Neural progenitor cell (in vitro differentiated cells): ENCODE data around the gene TNFRSF18. TPM values are rescaled to one million over a fixed set of nuclear protein-coding genes. Genes with fewer than 3 reads are reported as not detected.

Experiments
- DNase-seq: peaks from one replicate; pipeline ENCODE4 v3.0.0-alpha.2; 2016; ENCODE audit warnings: low spot score
- H2AFZ ChIP-seq: fragments of 200-600 bp; sonication (generic); replicated peaks from 2 replicates; pipeline ENCODE4 v1.6.1; 2016; ENCODE audit warnings: antibody characterized with exemption
- H3F3A ChIP-seq: fragments of 200-600 bp; sonication (generic); 2 replicates; pipeline ENCODE4 v1.6.1; 2016; ENCODE audit warnings: antibody characterized with exemption, low read depth
- H3K27ac ChIP-seq: fragments of 200-600 bp; sonication (generic); 2 replicates; pipeline ENCODE4 v1.5.1; 2016; ENCODE audit warnings: mild to moderate bottlenecking
- H3K27me3 ChIP-seq: fragments of 200-600 bp; sonication (generic); 2 replicates; pipeline ENCODE4 v1.6.1; 2016; ENCODE audit warnings: mild to moderate bottlenecking, moderate library complexity
- H3K36me3 ChIP-seq: fragments of 200-600 bp; sonication (generic); 2 replicates; pipeline ENCODE4 v1.5.1; 2016
- H3K4me1 ChIP-seq: fragments of 200-600 bp; sonication (generic); 2 replicates; pipeline ENCODE4 v1.6.1; 2016; ENCODE audit warnings: mixed run types
- H3K4me2 ChIP-seq: fragments of 200-600 bp; sonication (generic); 2 replicates; pipeline ENCODE4 v1.6.1; 2016
- H3K4me3 ChIP-seq: fragments of 200-600 bp; sonication (generic); 2 replicates; pipeline ENCODE4 v1.5.1; 2016
- H3K79me2 ChIP-seq: fragments of 200-600 bp; sonication (generic); 2 replicates; pipeline ENCODE4 v1.6.1; 2016; ENCODE audit warnings: low read depth
- H3K9ac ChIP-seq: fragments of 200-600 bp; sonication (generic); 2 replicates; pipeline ENCODE4 v1.6.1; 2016
- H3K9me3 ChIP-seq: fragments of 200-600 bp; sonication (generic); 2 replicates; pipeline ENCODE4 v1.5.1; 2016; ENCODE audit warnings: low read depth
- H4K20me1 ChIP-seq: fragments of 200-600 bp; sonication (generic); 2 replicates; pipeline ENCODE4 v1.6.1; 2016; ENCODE audit warnings: low read depth
- H3K27ac Mint-ChIP-seq: 3 replicates; pipeline ENCODE4 v1.8.0; 2021; ENCODE audit warnings: mixed read lengths
- H3K27me3 Mint-ChIP-seq: 2 replicates; pipeline ENCODE4 v1.8.0; 2022; ENCODE audit warnings: low read depth, mild to moderate bottlenecking, inconsistent platforms, moderate library complexity, mixed read lengths; ENCODE audit not compliant: insufficient read depth
- H3K36me3 Mint-ChIP-seq: 3 replicates; pipeline ENCODE4 v1.8.0; 2021; ENCODE audit warnings: mixed read lengths
- H3K4me1 Mint-ChIP-seq: 3 replicates; pipeline ENCODE4 v1.8.0; 2021; ENCODE audit warnings: mixed read lengths
- H3K4me3 Mint-ChIP-seq: 3 replicates; pipeline ENCODE4 v1.8.0; 2021; ENCODE audit warnings: mild to moderate bottlenecking, moderate library complexity, mixed read lengths
- H3K9me3 Mint-ChIP-seq: 3 replicates; pipeline ENCODE4 v1.8.0; 2020; ENCODE audit warnings: mixed read lengths
- EZH2 ChIP-seq: fragments of 200-600 bp; sonication (generic); IDR thresholded peaks from 2 replicates; pipeline ENCODE4 v1.6.1; 2017; ENCODE audit warnings: antibody characterized with exemption, mild to moderate bottlenecking, moderate library complexity
- EZH2phosphoT487 ChIP-seq: fragments of 200-600 bp; sonication (generic); IDR thresholded peaks from 2 replicates; pipeline ENCODE4 v1.6.1; 2017; ENCODE audit warnings: antibody characterized with exemption
- total RNA-seq: library from RNA; depleted of rRNA; stranded (reverse); fragments of >200 nt; gene quantifications from 2 replicates; pipeline ENCODE4 v1.2.3, GENCODE V29; 2015; ENCODE audit warnings: low replicate concordance
- TF ChIP-seq, protein P1 (sequence below): fragments of 200-600 bp; sonication (generic); IDR thresholded peaks from 2 replicates; pipeline ENCODE4 v1.5.1; 2017; ENCODE audit warnings: antibody characterized with exemption, mild to moderate bottlenecking

Gene TNFRSF18
- total RNA-seq, 1 donor from 2014 or later = not detected

DNA sequence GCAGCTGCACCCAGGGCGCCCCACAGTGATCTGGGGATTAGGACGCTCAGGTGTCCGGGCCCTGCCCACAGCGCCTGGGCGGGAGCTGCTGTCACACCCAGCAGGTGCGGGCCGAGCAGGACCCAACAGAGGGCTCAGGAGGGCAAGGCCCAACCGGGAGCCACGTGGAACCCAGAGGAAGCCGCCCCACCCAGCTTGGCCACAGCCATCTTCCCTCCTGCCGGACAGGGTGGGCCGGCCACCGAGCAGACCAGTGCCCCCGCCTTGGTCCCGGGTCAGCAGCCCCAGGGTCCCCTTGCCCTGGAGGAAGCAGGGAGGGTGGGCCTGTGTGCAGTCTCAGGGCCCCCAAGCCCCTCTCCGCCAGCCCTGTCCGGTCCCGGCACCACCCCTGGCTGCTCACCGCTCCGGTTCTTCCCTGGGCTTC lies 39.0 kb downstream of the TNFRSF18 start:
- Mint-ChIP-seq H3K4me3 (no peak overlapping the region), H3K27ac (no peak overlapping the region), H3K4me1 (peaks cover 14% of the 10 kb centered on the region), H3K9me3 (no peaks in the 10 kb centered on the region), H3K36me3 (no peaks in the 10 kb centered on the region), H3K27me3 (peaks cover 9% of the 10 kb centered on the region)
- Histone ChIP-seq H2AFZ (no peak overlapping the region), H4K20me1 (no peaks in the 10 kb centered on the region), H3K27ac (no peak overlapping the region), H3F3A (peaks cover 17% of the 10 kb centered on the region), H3K36me3 (no peaks in the 10 kb centered on the region), H3K4me3 (no peak overlapping the region), H3K79me2 (no peaks in the 10 kb centered on the region), H3K9ac (no peak overlapping the region), H3K4me2 (no peak overlapping the region), H3K4me1 (peaks cover 21% of the 10 kb centered on the region), H3K9me3 (no peaks in the 10 kb centered on the region), H3K27me3 (peaks cover 33% of the 10 kb centered on the region)
- DNase-seq = no peak
- TF ChIP-seq, protein P1, sequence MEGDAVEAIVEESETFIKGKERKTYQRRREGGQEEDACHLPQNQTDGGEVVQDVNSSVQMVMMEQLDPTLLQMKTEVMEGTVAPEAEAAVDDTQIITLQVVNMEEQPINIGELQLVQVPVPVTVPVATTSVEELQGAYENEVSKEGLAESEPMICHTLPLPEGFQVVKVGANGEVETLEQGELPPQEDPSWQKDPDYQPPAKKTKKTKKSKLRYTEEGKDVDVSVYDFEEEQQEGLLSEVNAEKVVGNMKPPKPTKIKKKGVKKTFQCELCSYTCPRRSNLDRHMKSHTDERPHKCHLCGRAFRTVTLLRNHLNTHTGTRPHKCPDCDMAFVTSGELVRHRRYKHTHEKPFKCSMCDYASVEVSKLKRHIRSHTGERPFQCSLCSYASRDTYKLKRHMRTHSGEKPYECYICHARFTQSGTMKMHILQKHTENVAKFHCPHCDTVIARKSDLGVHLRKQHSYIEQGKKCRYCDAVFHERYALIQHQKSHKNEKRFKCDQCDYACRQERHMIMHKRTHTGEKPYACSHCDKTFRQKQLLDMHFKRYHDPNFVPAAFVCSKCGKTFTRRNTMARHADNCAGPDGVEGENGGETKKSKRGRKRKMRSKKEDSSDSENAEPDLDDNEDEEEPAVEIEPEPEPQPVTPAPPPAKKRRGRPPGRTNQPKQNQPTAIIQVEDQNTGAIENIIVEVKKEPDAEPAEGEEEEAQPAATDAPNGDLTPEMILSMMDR = no peak
- no peak for TF ChIP-seq EZH2phosphoT487
- no peak for TF ChIP-seq EZH2

- Mint-ChIP-seq H3K36me3 (no peaks in the 10 kb centered on the region), H3K27me3 (peaks cover 6% of the 10 kb centered on the region), H3K4me1 (peaks cover 14% of the 10 kb centered on the region), H3K9me3 (no peaks in the 10 kb centered on the region), H3K27ac (no peak overlapping the region), H3K4me3 (no peak overlapping the region)
- no peak for DNase-seq
- no peaks in the 10 kb centered on the region for H3K79me2 ChIP-seq
- H3K9ac ChIP-seq = no peak overlapping the region
- no peak overlapping the region for H3K4me2 ChIP-seq
- TF ChIP-seq, protein P1 = no peak
- TF ChIP-seq EZH2phosphoT487 (no peak), EZH2 (no peak)
- no peak overlapping the region for H2AFZ ChIP-seq
- H3K36me3 ChIP-seq = no peaks in the 10 kb centered on the region
- H3K27me3 ChIP-seq = peaks cover 38% of the 10 kb centered on the region
- H3K27ac ChIP-seq = no peak overlapping the region
- H3F3A ChIP-seq = peaks cover 17% of the 10 kb centered on the region
- H3K4me3 ChIP-seq = no peak overlapping the region
- H3K9me3 ChIP-seq = no peaks in the 10 kb centered on the region
- no peaks in the 10 kb centered on the region for H4K20me1 ChIP-seq
- H3K4me1 ChIP-seq = peaks cover 26% of the 10 kb centered on the region
Observed at GRCh38 chr1:1166642-1167397, 39.6 kb downstream of the TNFRSF18 start.

DNA sequence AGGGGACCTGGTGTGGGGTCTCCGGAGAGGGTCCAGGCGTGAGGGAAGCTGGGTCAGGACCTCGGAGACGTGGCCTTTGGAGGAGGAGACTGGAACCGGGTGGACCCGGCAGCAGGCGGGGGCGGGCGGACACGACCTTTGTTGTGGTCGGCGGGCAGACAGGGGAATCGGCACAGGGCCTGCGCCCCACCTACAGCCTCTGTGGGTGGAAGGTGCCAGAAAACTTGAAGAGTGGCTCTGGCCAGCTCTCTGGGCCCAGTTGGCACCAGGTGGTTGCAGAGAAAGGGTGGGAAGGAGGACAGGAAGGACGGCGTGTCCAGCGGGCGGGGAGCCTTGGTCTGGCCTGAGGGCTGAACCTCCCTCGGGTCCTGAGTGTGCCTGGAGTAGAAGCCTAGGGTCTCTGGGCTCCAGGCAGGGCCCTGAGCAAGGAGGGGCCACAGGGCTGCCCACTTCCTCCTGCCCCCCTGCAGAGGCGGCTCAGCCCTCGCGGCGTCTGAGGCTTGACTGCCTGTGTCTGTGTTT lies 40.4 kb downstream of the TNFRSF18 start:
- peaks cover 28% of the 10 kb centered on the region for H3K4me1 ChIP-seq
- no peaks in the 10 kb centered on the region for H3K9me3 ChIP-seq
- DNase-seq = no peak
- Mint-ChIP-seq H3K27me3 (peaks cover 6% of the 10 kb centered on the region), H3K4me1 (peaks cover 14% of the 10 kb centered on the region), H3K27ac (peak overlapping the region; percentile 74), H3K36me3 (no peaks in the 10 kb centered on the region), H3K9me3 (no peaks in the 10 kb centered on the region), H3K4me3 (no peak overlapping the region)
- no peak overlapping the region for H3K27ac ChIP-seq
- no peaks in the 10 kb centered on the region for H4K20me1 ChIP-seq
- peaks cover 38% of the 10 kb centered on the region for H3K27me3 ChIP-seq
- TF ChIP-seq EZH2phosphoT487 = no peak
- peaks cover 17% of the 10 kb centered on the region for H3F3A ChIP-seq
- no peak overlapping the region for H2AFZ ChIP-seq
- H3K9ac ChIP-seq = no peak overlapping the region
- no peak overlapping the region for H3K4me2 ChIP-seq
- no peaks in the 10 kb centered on the region for H3K36me3 ChIP-seq
- no peaks in the 10 kb centered on the region for H3K79me2 ChIP-seq
- no peak overlapping the region for H3K4me3 ChIP-seq

DNA sequence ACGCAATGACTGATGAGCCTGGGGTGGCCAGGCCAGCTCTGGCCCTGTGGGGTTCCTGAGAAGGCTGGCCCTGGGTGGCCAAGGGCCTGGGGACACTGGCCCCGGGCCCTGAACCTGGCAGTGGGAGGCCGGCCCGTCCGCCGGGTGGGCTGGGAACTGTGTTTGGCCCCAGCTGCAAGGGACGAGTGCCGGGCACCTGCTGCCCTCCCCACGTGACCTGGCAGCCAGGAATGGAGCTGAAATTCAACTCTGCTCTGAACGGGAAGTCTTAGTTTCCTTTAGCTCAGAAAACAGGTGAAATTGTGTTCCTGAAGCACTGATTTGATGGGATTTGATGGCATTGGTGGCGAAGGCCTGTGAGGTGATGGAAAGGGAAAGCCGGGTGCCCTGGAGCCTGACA lies 40.9 kb downstream of the TNFRSF18 start:
- Histone ChIP-seq H3F3A (peaks cover 17% of the 10 kb centered on the region), H3K79me2 (no peaks in the 10 kb centered on the region), H4K20me1 (no peaks in the 10 kb centered on the region), H3K36me3 (no peaks in the 10 kb centered on the region), H3K4me2 (no peak overlapping the region), H3K9me3 (no peaks in the 10 kb centered on the region), H2AFZ (no peak overlapping the region), H3K4me3 (no peak overlapping the region), H3K9ac (no peak overlapping the region), H3K27me3 (peaks cover 38% of the 10 kb centered on the region), H3K4me1 (peaks cover 28% of the 10 kb centered on the region), H3K27ac (no peak overlapping the region)
- Mint-ChIP-seq H3K36me3 (no peaks in the 10 kb centered on the region), H3K27me3 (peaks cover 6% of the 10 kb centered on the region), H3K27ac (peak overlapping the region; percentile 74), H3K4me1 (peaks cover 14% of the 10 kb centered on the region), H3K9me3 (no peaks in the 10 kb centered on the region), H3K4me3 (no peak overlapping the region)
- no peak for TF ChIP-seq EZH2phosphoT487
- TF ChIP-seq, protein P1 = no peak
- no peak for TF ChIP-seq EZH2
- no peak for DNase-seq
